ENCODE measurements around the gene ACTN3.
A peak's percentile ranks its signal among the peaks of the same experiment; 100 is the strongest.
"Not testable (repeated sequence)": the region's sequence is repeated elsewhere in the genome, so short reads cannot be mapped to it uniquely, and the experiment has no call there.

Gene ACTN3

GRCh38 chr11:66564984-66565383 lies 18.3 kb downstream of the ACTN3 start:
- DNase-seq (ENCODE audit: low spot score), result no peak

GRCh38 chr11:66566221-66566620 lies 19.5 kb downstream of the ACTN3 start:
- no peak for DNase-seq (ENCODE audit: low spot score)

GRCh38 chr11:66567787-66568123 lies 21.1 kb downstream of the ACTN3 start:
- DNase-seq (ENCODE audit: low spot score), result no peak

- no peak for DNase-seq (ENCODE audit: low spot score)
Observed at GRCh38 chr11:66568124-66568916, 21.6 kb downstream of the ACTN3 start, which contains the start of gene CTSF. CTSF (minus strand) TSS chr11:66568606; CDS start chr11:66568486, 120 bp downstream.

- no peak for DNase-seq (ENCODE audit: low spot score)
Observed at GRCh38 chr11:66569076-66569475, 22.4 kb downstream of the ACTN3 start.

- no peak for DNase-seq (ENCODE audit: low spot score)
Observed at GRCh38 chr11:66570079-66570849, 23.6 kb downstream of the ACTN3 start.

GRCh38 chr11:66570850-66571180 lies 24.1 kb downstream of the ACTN3 start:
- no peak for DNase-seq (ENCODE audit: low spot score)

GRCh38 chr11:66579017-66579606 lies 32.4 kb downstream of the ACTN3 start:
- peak; percentile 21 for DNase-seq (ENCODE audit: low spot score)

GRCh38 chr11:66580803-66581202 lies 34.1 kb downstream of the ACTN3 start:
- DNase-seq (ENCODE audit: low spot score), result no peak

GRCh38 chr11:66581261-66581660 lies 34.6 kb downstream of the ACTN3 start:
- no peak for DNase-seq (ENCODE audit: low spot score)

GRCh38 chr11:66582565-66583147 lies 36.0 kb downstream of the ACTN3 start:
- not testable (repeated sequence) for DNase-seq (ENCODE audit: low spot score)

GRCh38 chr11:66585447-66585846 lies 38.7 kb downstream of the ACTN3 start:
- not testable (repeated sequence) for DNase-seq (ENCODE audit: low spot score)

GRCh38 chr11:66586136-66586535 lies 39.4 kb downstream of the ACTN3 start:
- no peak for DNase-seq (ENCODE audit: low spot score)

GRCh38 chr11:66589315-66589714 lies 42.6 kb downstream of the ACTN3 start:
- DNase-seq (ENCODE audit: low spot score), result not testable (repeated sequence)

- no peak for DNase-seq (ENCODE audit: low spot score)
Observed at GRCh38 chr11:66589996-66590675, 43.4 kb downstream of the ACTN3 start.

GRCh38 chr11:66591175-66591574 lies 44.5 kb downstream of the ACTN3 start:
- no peak for DNase-seq (ENCODE audit: low spot score)

- peak; percentile 97 for DNase-seq (ENCODE audit: low spot score)
Observed at GRCh38 chr11:66592457-66593302, 46.0 kb downstream of the ACTN3 start, which contains the start of the genes CCDC87 and CCS. CCDC87 (minus strand) TSS chr11:66593063; CDS start chr11:66593015, 48 bp downstream. CCS (plus strand) TSS chr11:66593185; CDS start chr11:66593262, 77 bp downstream.

GRCh38 chr11:66593303-66593635 lies 46.6 kb downstream of the ACTN3 start:
- DNase-seq (ENCODE audit: low spot score), result no peak

- no peak for DNase-seq (ENCODE audit: low spot score)
Observed at GRCh38 chr11:66593650-66594049, 46.9 kb downstream of the ACTN3 start.

- DNase-seq (ENCODE audit: low spot score), result no peak
Observed at GRCh38 chr11:66595245-66595904, 48.7 kb downstream of the ACTN3 start.
